OCI-LY1 (cell line): Measurements from ENCODE around the gene GNB1L.

Experiments
- H2AFZ ChIP-seq: fragments of 200-600 bp; sonication (generic), shearing (Covaris generic); 2 replicates; pipeline ENCODE4 v1.6.0; 2014; ENCODE audit warnings: antibody characterized with exemption, mild to moderate bottlenecking, low read length
- H3F3A ChIP-seq: fragments of 200-600 bp; sonication (generic), shearing (Covaris generic); 2 replicates; pipeline ENCODE4 v1.6.0; 2014; ENCODE audit warnings: mild to moderate bottlenecking, antibody characterized with exemption, low read length, moderate library complexity; ENCODE audit not compliant: insufficient read depth
- H3K27ac ChIP-seq: fragments of 200-600 bp; sonication (generic); 2 replicates; pipeline ENCODE4 v1.5.1; 2014; ENCODE audit warnings: low read length, mixed run types, mild to moderate bottlenecking, low read depth; ENCODE audit not compliant: poor library complexity, severe bottlenecking
- H3K27me3 ChIP-seq: fragments of 200-600 bp; sonication (generic); 2 replicates; pipeline ENCODE4 v1.6.0; 2014; ENCODE audit warnings: antibody characterized with exemption, mild to moderate bottlenecking, low read length, moderate library complexity; ENCODE audit not compliant: insufficient read depth
- H3K36me3 ChIP-seq: fragments of 200-600 bp; sonication (generic); 2 replicates; pipeline ENCODE4 v1.6.1; 2014; ENCODE audit warnings: mild to moderate bottlenecking, antibody characterized with exemption, low read length, moderate library complexity, mixed read lengths; ENCODE audit not compliant: insufficient read depth
- H3K4me1 ChIP-seq: fragments of 200-600 bp; sonication (generic); 2 replicates; pipeline ENCODE4 v1.5.1; 2014; ENCODE audit warnings: mild to moderate bottlenecking, low read length, moderate library complexity; ENCODE audit not compliant: insufficient read depth, severe bottlenecking
- H3K4me2 ChIP-seq: fragments of 200-600 bp; sonication (generic), shearing (Covaris generic); 2 replicates; pipeline ENCODE4 v1.6.1; 2014; ENCODE audit warnings: low read length
- H3K4me3 ChIP-seq: fragments of 200-600 bp; sonication (generic); 2 replicates; pipeline ENCODE4 v1.5.1; 2014; ENCODE audit warnings: low read length, low read depth, mild to moderate bottlenecking, mixed read lengths; ENCODE audit not compliant: poor library complexity, severe bottlenecking
- H3K79me2 ChIP-seq: fragments of 200-600 bp; shearing (Covaris generic); 2 replicates; pipeline ENCODE4 v1.6.1; 2016; ENCODE audit warnings: mixed run types, low read length, mixed read lengths; ENCODE audit not compliant: insufficient read depth
- H3K9ac ChIP-seq: fragments of 200-600 bp; sonication (generic), shearing (Covaris generic); 2 replicates; pipeline ENCODE4 v1.6.1; 2014; ENCODE audit warnings: mild to moderate bottlenecking, low read length, mixed read lengths
- H3K9me2 ChIP-seq: fragments of 200-600 bp; sonication (generic), shearing (Covaris generic); 2 replicates; pipeline ENCODE4 v1.6.1; 2014; ENCODE audit warnings: low read depth, mild to moderate bottlenecking, low read length, mixed read lengths
- H3K9me3 ChIP-seq: fragments of 200-600 bp; shearing (Covaris generic); 2 replicates; pipeline ENCODE4 v1.6.1; 2014; ENCODE audit warnings: low read length, mixed read lengths
- H4K20me1 ChIP-seq: fragments of 200-600 bp; sonication (generic), shearing (Covaris generic); 2 replicates; pipeline ENCODE4 v1.6.0; 2016; ENCODE audit warnings: mild to moderate bottlenecking, low read length; ENCODE audit not compliant: insufficient read depth
- CTCF ChIP-seq: fragments of 200-600 bp; sonication (generic), shearing (Covaris generic); IDR thresholded peaks from 2 replicates; pipeline ENCODE4 v1.5.1; 2017; ENCODE audit warnings: mild to moderate bottlenecking, antibody characterized with exemption, low read length, moderate library complexity, mixed read lengths
- EZH2 ChIP-seq: fragments of 200-600 bp; sonication (generic), shearing (Covaris generic); IDR thresholded peaks from 2 replicates; pipeline ENCODE4 v1.8.0; 2017; ENCODE audit warnings: borderline replicate concordance, mixed run types, mild to moderate bottlenecking, antibody characterized with exemption, low read length, moderate library complexity, mixed read lengths

GNB1L gene

GRCh38 chr22:19891317-19892256 lies 36.9 kb upstream of the GNB1L start:
- Histone ChIP-seq H3K4me2 (peak overlapping the region; percentile 62), H3K9me2 (no peaks in the 10 kb centered on the region), H3K36me3 (no peaks in the 10 kb centered on the region), H3K4me1 (peaks cover 72% of the 10 kb centered on the region), H4K20me1 (no peaks in the 10 kb centered on the region), H3K79me2 (no peaks in the 10 kb centered on the region), H3K27ac (peak overlapping the region; percentile 100), H3K9ac (peak overlapping the region; percentile 70), H2AFZ (no peak overlapping the region), H3K9me3 (no peaks in the 10 kb centered on the region), H3F3A (no peaks in the 10 kb centered on the region), H3K4me3 (peak overlapping the region; percentile 33), H3K27me3 (no peaks in the 10 kb centered on the region)
- no peak for TF ChIP-seq EZH2
- no peak for TF ChIP-seq CTCF

GRCh38 chr22:19890502-19891316 lies 36.0 kb upstream of the GNB1L start:
- no peaks in the 10 kb centered on the region for H3K36me3 ChIP-seq
- H3K9me2 ChIP-seq: no peaks in the 10 kb centered on the region
- H3K9ac ChIP-seq: peak overlapping the region; percentile 70
- H3K4me2 ChIP-seq: peak overlapping the region; percentile 62
- H2AFZ ChIP-seq: no peak overlapping the region
- peak overlapping the region; percentile 20 for H3K4me3 ChIP-seq
- H3K4me1 ChIP-seq: peaks cover 72% of the 10 kb centered on the region
- no peaks in the 10 kb centered on the region for H3K79me2 ChIP-seq
- no peaks in the 10 kb centered on the region for H4K20me1 ChIP-seq
- peak overlapping the region; percentile 100 for H3K27ac ChIP-seq
- H3F3A ChIP-seq: no peaks in the 10 kb centered on the region
- H3K27me3 ChIP-seq: no peaks in the 10 kb centered on the region
- H3K9me3 ChIP-seq: no peaks in the 10 kb centered on the region
- no peak for TF ChIP-seq EZH2
- TF ChIP-seq CTCF: no peak

GRCh38 chr22:19889951-19890350 lies 35.3 kb upstream of the GNB1L start:
- no peaks in the 10 kb centered on the region for H3K79me2 ChIP-seq
- H3K4me1 ChIP-seq: peaks cover 70% of the 10 kb centered on the region
- no peak overlapping the region for H3K4me3 ChIP-seq
- H3K27ac ChIP-seq: peak overlapping the region; percentile 100
- H3K9me3 ChIP-seq: no peaks in the 10 kb centered on the region
- peak overlapping the region; percentile 70; the same call in 1 of the 2 replicates for H3K9ac ChIP-seq
- H3K4me2 ChIP-seq: no peak overlapping the region; the same call in 1 of the 2 replicates
- no peaks in the 10 kb centered on the region for H3K9me2 ChIP-seq
- TF ChIP-seq EZH2: no peak
- peak; percentile 13; the same call in 1 of the 2 replicates for TF ChIP-seq CTCF
- no peaks in the 10 kb centered on the region for H4K20me1 ChIP-seq
- no peak overlapping the region for H2AFZ ChIP-seq
- H3K36me3 ChIP-seq: no peaks in the 10 kb centered on the region
- no peaks in the 10 kb centered on the region for H3K27me3 ChIP-seq
- H3F3A ChIP-seq: no peaks in the 10 kb centered on the region
